Stimulated activated memory B cell treated with anti-CD40 and anti-IgM and Interleukin-4, amounts not matched to agents 10 μg/mL and 1 μg/mL and 100 μg/mL, for 72 hours (primary cell): ENCODE data around the gene ANXA10.

Experiments
- ATAC-seq: fragments of 150-1000 bp; cut with Tn5 transposase; 2 replicates; pipeline ENCODE4 v1.10.0; 2021
- H3K27ac Mint-ChIP-seq: one replicate; pipeline ENCODE4 v1.8.0; 2022; ENCODE audit warnings: mild to moderate bottlenecking, mixed read lengths
- H3K27me3 Mint-ChIP-seq: one replicate; pipeline ENCODE4 v1.8.0; 2022; ENCODE audit warnings: mixed read lengths
- H3K36me3 Mint-ChIP-seq: one replicate; pipeline ENCODE4 v1.8.0; 2022; ENCODE audit warnings: mixed read lengths
- H3K4me1 Mint-ChIP-seq: one replicate; pipeline ENCODE4 v1.8.0; 2022; ENCODE audit warnings: mixed read lengths
- H3K4me3 Mint-ChIP-seq: one replicate; pipeline ENCODE4 v1.8.0; 2022; ENCODE audit warnings: mild to moderate bottlenecking, moderate library complexity, mixed read lengths
- H3K9me3 Mint-ChIP-seq: one replicate; pipeline ENCODE4 v1.8.0; 2022; ENCODE audit warnings: mixed read lengths

The ANXA10 gene

DNA sequence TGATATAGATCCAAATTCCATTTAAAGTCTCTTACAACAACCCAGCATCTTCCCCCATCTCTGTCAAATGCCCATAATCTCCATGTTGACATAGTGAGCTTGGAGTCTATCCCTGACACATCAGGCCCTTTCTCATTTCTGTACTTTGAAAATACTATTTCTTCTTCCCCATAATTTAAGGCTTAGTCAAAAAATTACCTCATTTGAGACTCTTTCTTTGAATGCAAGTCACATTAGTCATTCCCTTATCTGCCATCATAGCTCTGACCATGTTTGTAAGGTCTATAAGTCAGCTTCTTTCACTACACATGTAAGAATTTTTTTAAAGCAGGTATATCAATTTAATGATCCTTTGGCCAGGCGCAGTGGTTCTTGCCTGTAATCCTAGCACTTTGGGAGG, 126.3 kb downstream of the ANXA10 start:
- H3K27me3 Mint-ChIP-seq, result no peaks in the 10 kb centered on the region
- ATAC-seq, result no peak
- H3K36me3 Mint-ChIP-seq, result peaks cover 88% of the 10 kb centered on the region
- peaks cover 14% of the 10 kb centered on the region for H3K9me3 Mint-ChIP-seq
- no peak overlapping the region for H3K27ac Mint-ChIP-seq
- no peaks in the 10 kb centered on the region for H3K4me1 Mint-ChIP-seq
- no peak overlapping the region for H3K4me3 Mint-ChIP-seq

DNA sequence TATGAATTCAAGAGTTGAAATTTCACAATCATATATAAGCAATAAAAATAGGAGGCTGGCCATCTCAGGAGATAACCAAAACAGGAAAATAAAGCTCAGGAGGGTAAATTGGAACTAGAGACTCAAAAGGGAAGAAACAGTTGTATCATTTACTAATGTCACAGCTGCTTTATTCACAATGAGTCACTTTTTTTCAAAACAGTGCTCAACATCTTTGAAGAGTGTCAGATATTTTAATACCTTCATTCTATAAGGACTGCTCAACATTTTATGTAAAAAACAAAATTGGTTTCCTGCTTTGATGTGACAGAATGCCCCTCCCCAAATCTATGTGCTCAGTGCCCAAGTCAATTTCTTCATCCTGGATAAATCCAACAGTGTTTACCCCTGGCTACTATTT, 128.6 kb downstream of the ANXA10 start:
- Mint-ChIP-seq H3K9me3 (peaks cover 8% of the 10 kb centered on the region), H3K27ac (no peak overlapping the region), H3K36me3 (peaks cover 82% of the 10 kb centered on the region), H3K4me1 (no peaks in the 10 kb centered on the region), H3K4me3 (no peak overlapping the region), H3K27me3 (no peaks in the 10 kb centered on the region)
- ATAC-seq, result no peak

DNA sequence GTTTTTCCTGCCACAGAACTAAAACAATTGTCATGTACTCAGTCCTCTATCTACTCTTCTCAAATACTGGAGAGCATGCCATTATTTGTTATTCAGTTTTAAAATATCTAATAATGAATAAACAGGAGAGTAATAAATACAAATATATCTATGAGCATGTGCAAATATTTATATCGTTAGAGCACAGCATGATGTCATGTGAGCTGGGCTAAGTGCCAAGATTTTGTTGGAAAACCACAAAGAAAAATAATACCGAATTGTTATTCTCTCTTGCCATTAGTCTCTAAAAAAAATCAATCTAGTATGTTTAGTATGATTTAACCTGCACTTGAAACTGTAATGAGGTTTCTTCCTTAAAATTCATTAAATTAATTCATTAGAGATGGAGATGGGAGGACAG, 129.0 kb downstream of the ANXA10 start:
- Mint-ChIP-seq H3K4me3 (no peak overlapping the region), H3K36me3 (peaks cover 81% of the 10 kb centered on the region), H3K27ac (no peak overlapping the region), H3K4me1 (no peaks in the 10 kb centered on the region), H3K27me3 (no peaks in the 10 kb centered on the region), H3K9me3 (peaks cover 8% of the 10 kb centered on the region)
- no peak for ATAC-seq
